Measurements from ENCODE around the gene OSBPL10.

Gene OSBPL10

DNA sequence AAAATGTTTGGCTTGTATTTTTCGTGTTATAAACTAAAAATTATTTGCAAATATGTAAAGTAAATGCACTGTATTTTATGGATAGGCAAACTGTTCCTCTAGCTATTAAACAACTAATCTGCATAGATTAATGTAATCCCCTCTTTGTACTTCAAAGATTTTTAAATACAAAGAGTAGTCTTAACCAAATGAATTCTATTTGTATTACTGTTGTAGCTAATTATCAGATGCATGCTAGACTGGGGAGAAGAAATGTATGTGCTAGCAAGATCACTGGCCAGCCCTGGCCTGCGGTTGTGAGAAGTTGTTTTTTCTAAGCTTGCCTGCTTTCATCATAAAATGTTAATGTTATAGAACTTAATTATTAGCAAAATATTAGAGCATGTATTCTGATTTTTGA lies 355.7 kb downstream of the OSBPL10 start:
- Histone ChIP-seq H3K4me3 (ENCODE audit: low read depth, low read length) (no peak overlapping the region), H3K36me3 (no peaks in the 10 kb centered on the region), H3K4me1 (no peaks in the 10 kb centered on the region), H3K9me3 (no peaks in the 10 kb centered on the region), H3K27me3 (no peaks in the 10 kb centered on the region)
- DNase-seq, result no peak
- TF ChIP-seq, protein P1, sequence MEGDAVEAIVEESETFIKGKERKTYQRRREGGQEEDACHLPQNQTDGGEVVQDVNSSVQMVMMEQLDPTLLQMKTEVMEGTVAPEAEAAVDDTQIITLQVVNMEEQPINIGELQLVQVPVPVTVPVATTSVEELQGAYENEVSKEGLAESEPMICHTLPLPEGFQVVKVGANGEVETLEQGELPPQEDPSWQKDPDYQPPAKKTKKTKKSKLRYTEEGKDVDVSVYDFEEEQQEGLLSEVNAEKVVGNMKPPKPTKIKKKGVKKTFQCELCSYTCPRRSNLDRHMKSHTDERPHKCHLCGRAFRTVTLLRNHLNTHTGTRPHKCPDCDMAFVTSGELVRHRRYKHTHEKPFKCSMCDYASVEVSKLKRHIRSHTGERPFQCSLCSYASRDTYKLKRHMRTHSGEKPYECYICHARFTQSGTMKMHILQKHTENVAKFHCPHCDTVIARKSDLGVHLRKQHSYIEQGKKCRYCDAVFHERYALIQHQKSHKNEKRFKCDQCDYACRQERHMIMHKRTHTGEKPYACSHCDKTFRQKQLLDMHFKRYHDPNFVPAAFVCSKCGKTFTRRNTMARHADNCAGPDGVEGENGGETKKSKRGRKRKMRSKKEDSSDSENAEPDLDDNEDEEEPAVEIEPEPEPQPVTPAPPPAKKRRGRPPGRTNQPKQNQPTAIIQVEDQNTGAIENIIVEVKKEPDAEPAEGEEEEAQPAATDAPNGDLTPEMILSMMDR (IDR thresholded peaks at IDR 0.05; ENCODE audit: low read depth, low read length), result no peak

DNA sequence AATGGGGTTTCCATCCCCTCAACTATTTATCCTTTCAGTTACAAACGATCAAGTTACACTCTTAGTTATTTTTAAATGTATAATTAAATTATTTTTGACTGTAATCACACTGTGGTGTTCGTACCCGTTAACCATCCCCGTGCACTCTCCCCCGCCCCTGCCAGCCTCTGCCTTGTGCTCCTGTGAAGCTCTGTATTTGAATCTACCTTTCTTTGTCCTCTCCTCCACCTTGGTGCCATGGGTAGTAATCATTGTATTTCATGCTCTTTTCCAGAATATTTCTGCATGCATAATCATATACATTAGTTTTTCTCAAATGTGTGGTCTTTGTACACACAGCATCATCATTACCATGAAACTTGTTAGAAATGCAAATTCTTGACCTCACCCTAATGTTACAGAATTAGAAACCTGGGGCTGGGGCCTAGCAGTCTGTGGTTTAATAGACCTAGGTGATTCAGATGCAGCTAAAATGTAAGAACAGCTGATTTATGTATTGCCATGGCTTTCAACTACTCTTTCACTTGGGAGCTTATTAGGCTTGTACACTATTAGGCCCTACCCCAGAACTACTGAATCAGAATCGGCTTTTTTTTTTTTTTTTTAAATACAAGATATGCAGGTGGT lies 356.9 kb downstream of the OSBPL10 start:
- Histone ChIP-seq H3K27me3 (no peaks in the 10 kb centered on the region), H3K9me3 (no peaks in the 10 kb centered on the region), H3K4me3 (ENCODE audit: low read depth, low read length) (no peak overlapping the region), H3K36me3 (no peaks in the 10 kb centered on the region), H3K4me1 (no peaks in the 10 kb centered on the region)
- TF ChIP-seq, protein P1 (IDR thresholded peaks at IDR 0.05; ENCODE audit: low read depth, low read length), result no peak
- DNase-seq, result no peak

DNA sequence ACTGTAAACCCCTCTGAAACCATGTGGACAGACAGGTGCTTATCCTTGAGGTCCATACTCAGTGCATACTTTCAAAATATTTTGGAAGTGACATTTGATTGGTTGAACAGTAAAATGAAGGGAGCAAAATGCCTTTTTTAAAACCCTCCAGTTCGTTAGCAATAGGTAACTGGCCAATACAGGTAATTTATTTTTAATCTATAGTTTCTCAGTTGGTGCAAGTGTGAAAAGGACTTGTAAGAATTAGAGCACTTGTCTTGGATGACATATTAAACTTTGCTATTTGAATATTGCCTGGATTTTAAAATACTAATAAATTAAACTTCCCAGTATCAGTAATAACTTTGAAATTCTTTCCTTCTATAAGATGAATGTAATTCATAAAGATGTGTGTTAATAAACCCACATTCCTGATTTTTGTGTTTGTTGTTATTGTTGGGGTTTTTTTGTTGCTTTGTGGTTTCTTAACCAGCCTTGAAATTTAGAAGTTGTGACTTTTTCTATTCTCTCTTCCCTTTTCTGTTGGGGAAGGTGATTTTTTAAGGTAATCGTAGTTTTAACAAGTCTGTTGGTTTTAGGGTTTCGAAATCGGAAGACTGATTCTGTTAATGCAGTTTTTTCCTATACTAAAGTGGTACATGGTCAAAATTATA lies 358.3 kb downstream of the OSBPL10 start:
- no peaks in the 10 kb centered on the region for H3K27me3 ChIP-seq
- no peaks in the 10 kb centered on the region for H3K4me1 ChIP-seq
- no peak for DNase-seq
- H3K9me3 ChIP-seq, result no peaks in the 10 kb centered on the region
- TF ChIP-seq, protein P1 (IDR thresholded peaks at IDR 0.05; ENCODE audit: low read depth, low read length), result no peak
- H3K36me3 ChIP-seq, result no peaks in the 10 kb centered on the region
- H3K4me3 ChIP-seq (ENCODE audit: low read depth, low read length), result no peak overlapping the region

DNA sequence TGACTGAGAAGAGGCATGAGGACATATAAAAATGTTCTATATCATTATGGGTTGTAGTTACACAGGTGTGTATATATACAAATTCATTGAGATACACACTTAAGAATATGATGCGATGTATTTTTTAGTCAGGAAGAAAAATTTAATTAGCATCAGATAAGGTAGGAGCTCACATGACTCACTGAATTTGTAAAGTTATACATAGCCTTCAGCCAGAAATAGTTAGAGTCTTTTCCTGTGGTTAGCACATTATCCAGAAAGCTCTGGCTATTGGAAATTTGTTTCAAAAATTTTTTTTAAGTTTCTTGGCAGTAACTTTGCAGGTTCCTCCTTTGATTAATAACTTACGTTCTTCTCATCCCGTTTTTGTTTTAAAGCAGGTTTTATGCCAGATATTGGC lies 359.7 kb downstream of the OSBPL10 start:
- H3K4me1 ChIP-seq, result no peaks in the 10 kb centered on the region
- no peaks in the 10 kb centered on the region for H3K27me3 ChIP-seq
- H3K36me3 ChIP-seq, result no peaks in the 10 kb centered on the region
- H3K4me3 ChIP-seq (ENCODE audit: low read depth, low read length), result no peak overlapping the region
- DNase-seq, result no peak
- TF ChIP-seq, protein P1 (IDR thresholded peaks at IDR 0.05; ENCODE audit: low read depth, low read length), result no peak
- H3K9me3 ChIP-seq, result no peaks in the 10 kb centered on the region

DNA sequence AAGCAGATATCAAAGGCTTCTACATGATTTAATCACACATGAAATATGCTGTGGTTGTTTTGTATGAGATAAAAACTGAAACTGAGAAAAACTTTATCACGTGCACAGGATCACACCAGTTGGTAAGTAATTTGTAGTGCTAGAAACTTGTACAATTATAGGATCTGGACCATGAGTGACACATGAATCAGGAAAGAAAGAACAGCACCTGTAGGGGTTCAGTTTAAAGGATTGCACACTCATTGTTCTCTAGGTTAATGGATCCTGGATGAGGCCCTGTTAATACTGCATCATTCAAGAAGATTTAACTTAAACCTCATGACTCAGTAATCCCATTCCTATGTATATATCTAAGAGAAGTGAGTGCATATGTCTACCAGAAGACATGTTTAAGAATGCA lies 360.4 kb downstream of the OSBPL10 start:
- no peaks in the 10 kb centered on the region for H3K4me1 ChIP-seq
- TF ChIP-seq, protein P1 (IDR thresholded peaks at IDR 0.05; ENCODE audit: low read depth, low read length), result no peak
- H3K9me3 ChIP-seq, result no peaks in the 10 kb centered on the region
- H3K4me3 ChIP-seq (ENCODE audit: low read depth, low read length), result no peak overlapping the region
- H3K27me3 ChIP-seq, result no peaks in the 10 kb centered on the region
- no peak for DNase-seq
- no peaks in the 10 kb centered on the region for H3K36me3 ChIP-seq

DNA sequence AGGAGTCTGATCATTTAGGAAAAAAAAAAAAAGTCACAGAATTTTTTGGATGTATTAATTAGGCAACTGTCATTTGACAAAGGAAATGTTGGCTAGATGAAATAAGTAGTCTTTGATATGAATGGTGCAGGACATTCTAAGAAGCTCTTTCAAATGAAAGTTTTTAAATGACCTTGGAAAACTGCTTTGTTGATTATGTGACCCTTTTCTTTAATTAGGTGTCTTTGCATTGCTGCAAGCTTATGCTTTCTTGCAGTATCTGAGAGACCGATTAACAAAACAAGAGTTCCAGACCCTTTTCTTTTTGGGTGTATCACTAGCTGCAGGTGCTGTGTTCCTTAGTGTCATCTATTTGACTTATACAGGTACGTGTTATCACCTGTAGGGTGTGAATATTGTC lies 364.4 kb downstream of the OSBPL10 start:
- Histone ChIP-seq H3K4me1 (no peaks in the 10 kb centered on the region), H3K9me3 (no peaks in the 10 kb centered on the region), H3K36me3 (no peaks in the 10 kb centered on the region), H3K4me3 (ENCODE audit: low read depth, low read length) (no peak overlapping the region), H3K27me3 (no peaks in the 10 kb centered on the region)
- DNase-seq, result no peak
- TF ChIP-seq, protein P1 (IDR thresholded peaks at IDR 0.05; ENCODE audit: low read depth, low read length), result no peak

Data from BE2C (cell line).